Hepatocyte (in vitro differentiated cells): ENCODE results near the gene ITGAE. TPM values are rescaled to one million over a fixed set of nuclear protein-coding genes. Genes with fewer than 3 reads are reported as not detected.

ENCODE experiments used
- DNase-seq: peaks from one replicate; pipeline ENCODE4 v3.0.0-alpha.2; 2016; ENCODE audit warnings: low spot score
- H2AFZ ChIP-seq: fragments of 200-600 bp; sonication (generic); 2 replicates; pipeline ENCODE4 v1.6.0; 2016; ENCODE audit warnings: antibody characterized with exemption, mild to moderate bottlenecking
- H3K27ac ChIP-seq: fragments of 200-600 bp; sonication (generic); 2 replicates; pipeline ENCODE4 v1.5.1; 2016; ENCODE audit warnings: mild to moderate bottlenecking
- H3K27me3 ChIP-seq: fragments of 200-600 bp; sonication (generic); 2 replicates; pipeline ENCODE4 v1.6.1; 2016
- H3K36me3 ChIP-seq: fragments of 200-600 bp; sonication (generic); replicated peaks from 2 replicates; pipeline ENCODE4 v1.5.1; 2016; ENCODE audit warnings: low read depth; ENCODE audit not compliant: insufficient read depth
- H3K4me1 ChIP-seq: fragments of 200-600 bp; sonication (generic); 2 replicates; pipeline ENCODE4 v1.5.1; 2016; ENCODE audit warnings: mild to moderate bottlenecking, moderate library complexity; ENCODE audit not compliant: insufficient read depth
- H3K4me2 ChIP-seq: fragments of 200-600 bp; sonication (generic); 2 replicates; pipeline ENCODE4 v1.6.0; 2016
- H3K4me3 ChIP-seq: fragments of 200-600 bp; sonication (generic); 2 replicates; pipeline ENCODE4 v1.5.1; 2016; ENCODE audit warnings: mild to moderate bottlenecking
- H3K79me2 ChIP-seq: fragments of 200-600 bp; sonication (generic); 2 replicates; pipeline ENCODE4 v1.6.0; 2017; ENCODE audit warnings: mild to moderate bottlenecking
- H3K9me2 ChIP-seq: fragments of 200-600 bp; sonication (generic); replicated peaks from 2 replicates; pipeline ENCODE4 v1.6.0; 2017; ENCODE audit warnings: mild to moderate bottlenecking; ENCODE audit not compliant: insufficient read depth
- H3K9me3 ChIP-seq: fragments of 200-600 bp; sonication (generic); 2 replicates; pipeline ENCODE4 v1.5.1; 2016; ENCODE audit warnings: low read depth, mild to moderate bottlenecking
- H4K20me1 ChIP-seq: fragments of 200-600 bp; sonication (generic); 2 replicates; pipeline ENCODE4 v1.6.0; 2016; ENCODE audit warnings: mild to moderate bottlenecking; ENCODE audit not compliant: insufficient read depth, poor library complexity, severe bottlenecking
- CTCF ChIP-seq: fragments of 200-600 bp; sonication (generic); IDR thresholded peaks from 2 replicates; pipeline ENCODE4 v1.5.1; 2016; ENCODE audit warnings: antibody characterized with exemption, mild to moderate bottlenecking; ENCODE audit not compliant: poor library complexity
- EZH2 ChIP-seq: fragments of 200-600 bp; sonication (generic); IDR thresholded peaks from 2 replicates; pipeline ENCODE4 v1.6.1; 2016; ENCODE audit warnings: antibody characterized with exemption, mild to moderate bottlenecking, borderline replicate concordance
- EZH2phosphoT487 ChIP-seq: fragments of 200-600 bp; sonication (generic); IDR thresholded peaks from one replicate; pipeline ENCODE4 v1.6.1; 2018; ENCODE audit warnings: antibody characterized with exemption, mild to moderate bottlenecking, low read depth, moderate library complexity; ENCODE audit not compliant: unreplicated experiment, severe bottlenecking
- WGBS: methylation state at CpG from one replicate; pipeline ENCODE4 v1.1.6; 2016; ENCODE audit warnings: low lambda C conversion rate; ENCODE audit errors: missing lambda C conversion rate; 5-methylcytosine and 5-hydroxymethylcytosine counted together
- polyA plus RNA-seq: library from polyadenylated mRNA; unstranded; fragments of >200 nt; fragmentation: Nextera tagmentation; extraction: Ambion mirVana; gene quantifications from 2 replicates; pipeline ENCODE4 v1.2.1, GENCODE V29; 2016
- total RNA-seq: library from RNA; depleted of rRNA; stranded (reverse); fragments of >200 nt; gene quantifications from 2 replicates; pipeline ENCODE4 v1.2.3, GENCODE V29; 2014

ITGAE gene
- total and polyA plus RNA-seq, 2 experiments from 2014 or later = 28.1 to 77.0 TPM

DNA sequence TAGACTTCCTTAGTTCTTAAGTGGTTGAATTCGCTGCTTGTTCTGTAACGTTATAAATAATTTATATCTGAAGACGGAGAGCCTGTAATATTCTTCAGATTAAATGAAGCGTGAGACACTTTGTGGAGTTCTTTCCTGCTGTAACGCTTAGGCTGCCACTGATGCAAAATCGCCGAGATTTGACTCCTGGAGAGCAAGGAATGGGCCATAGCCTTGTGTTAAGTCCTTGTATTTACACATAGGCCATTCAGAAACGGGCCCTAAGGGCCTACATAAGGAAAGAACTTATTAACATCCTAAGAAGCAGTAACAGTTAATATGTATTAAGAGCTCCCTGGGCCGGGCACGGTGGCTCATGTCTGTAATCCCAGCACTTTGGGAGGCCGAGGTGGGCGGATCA lies 131.4 kb downstream of the ITGAE start:
- H3K4me2 ChIP-seq = peak overlapping the region; percentile 93
- peaks cover 31% of the 10 kb centered on the region for H4K20me1 ChIP-seq
- H2AFZ ChIP-seq = peak overlapping the region; percentile 61
- peaks cover 58% of the 10 kb centered on the region for H3K79me2 ChIP-seq
- peak overlapping the region; percentile 91 for H3K27ac ChIP-seq
- H3K4me1 ChIP-seq = peaks cover 18% of the 10 kb centered on the region
- H3K9me3 ChIP-seq = no peaks in the 10 kb centered on the region
- TF ChIP-seq CTCF (no peak), EZH2 (no peak), EZH2phosphoT487 (no peak)
- H3K27me3 ChIP-seq = no peaks in the 10 kb centered on the region
- H3K9me2 ChIP-seq = no peaks in the 10 kb centered on the region
- peak overlapping the region; percentile 74 for H3K4me3 ChIP-seq
- H3K36me3 ChIP-seq = no peaks in the 10 kb centered on the region
- DNase-seq = no peak
- 49% methylated on average over 12 of the region's 12 CpGs for WGBS

GRCh38 chr17:3669085-3669347 lies 132.0 kb downstream of the ITGAE start:
- WGBS = 1% methylated on average over 32 of the region's 32 CpGs
- DNase-seq = no peak
- peak overlapping the region; percentile 91 for H3K27ac ChIP-seq
- H3K4me2 ChIP-seq = peak overlapping the region; percentile 93
- H3K27me3 ChIP-seq = no peaks in the 10 kb centered on the region
- peaks cover 58% of the 10 kb centered on the region for H3K79me2 ChIP-seq
- H3K36me3 ChIP-seq = no peaks in the 10 kb centered on the region
- H2AFZ ChIP-seq = peak overlapping the region; percentile 61
- H4K20me1 ChIP-seq = peaks cover 34% of the 10 kb centered on the region
- H3K9me3 ChIP-seq = no peaks in the 10 kb centered on the region
- H3K4me1 ChIP-seq = peaks cover 18% of the 10 kb centered on the region
- TF ChIP-seq CTCF (no peak), EZH2 (no peak), EZH2phosphoT487 (no peak)
- no peaks in the 10 kb centered on the region for H3K9me2 ChIP-seq
- peak overlapping the region; percentile 74 for H3K4me3 ChIP-seq

- Histone ChIP-seq H2AFZ (peak within 1 kb of the TSS; percentile 61), H3K9me2 (no peaks in the 10 kb centered on the region), H3K4me1 (peaks cover 18% of the 10 kb centered on the region), H4K20me1 (peaks cover 34% of the 10 kb centered on the region), H3K9me3 (no peaks in the 10 kb centered on the region), H3K36me3 (no peaks in the 10 kb centered on the region), H3K27ac (peak within 1 kb of the TSS; percentile 98), H3K4me3 (peak within 1 kb of the TSS; percentile 74), H3K27me3 (no peaks in the 10 kb centered on the region), H3K4me2 (peak within 1 kb of the TSS; percentile 93), H3K79me2 (peaks cover 58% of the 10 kb centered on the region)
- under 1% methylated on average over 77 of the region's 89 CpGs for WGBS
- DNase-seq = peak; percentile 100
- no peak for TF ChIP-seq EZH2
- TF ChIP-seq CTCF = no peak
- TF ChIP-seq EZH2phosphoT487 = no peak
These were observed 132.5 kb downstream of the ITGAE start, which contains the start of the genes EMC6 and TAX1BP3 for GRCh38 chr17:3668279-3669084. Gene EMC6, plus strand, starts transcription at chr17:3668812. Its CDS starts 335 bp downstream, at chr17:3669147. Gene TAX1BP3, minus strand, starts transcription at chr17:3668578. Its CDS starts 52 bp downstream, at chr17:3668526.
